A673 (cell line): ENCODE measurements around the gene CAMSAP1.

Source experiments
- CTCF ChIP-seq: fragments of 300-800, 200-600 bp; sonication (generic); conservative IDR thresholded peaks from 2 replicates; pipeline ENCODE4 v1.5.1; 2017; ENCODE audit warnings: low read depth, mild to moderate bottlenecking, antibody characterized with exemption, low read length, moderate library complexity, mixed read lengths
- EZH2 ChIP-seq: fragments of 200-600 bp; sonication (generic); IDR thresholded peaks from 2 replicates; pipeline ENCODE4 v1.6.1; 2017; ENCODE audit warnings: borderline replicate concordance, low read depth, mild to moderate bottlenecking, mixed read lengths, antibody characterized with exemption, low read length; ENCODE audit not compliant: poor library complexity, severe bottlenecking

- TF ChIP-seq CTCF (no peak), EZH2 (no peak)
Measured at GRCh38 chr9:135785013-135785575, 122.3 kb downstream of the CAMSAP1 start.
